Fibroblast of lung (primary cell): ENCODE data around the gene NDC80. TPM values are rescaled to one million over a fixed set of nuclear protein-coding genes. Genes with fewer than 3 reads are reported as not detected.

Source experiments
- DNase-seq, 2 donors: peaks; one replicate each; pipeline versions ENCODE4 v3.0.0 to v3.0.0-alpha.2; 2010; ENCODE audit warnings: low read depth in 2 of 2
- H2AFZ ChIP-seq: 2 replicates; pipeline ENCODE4 v1.5.1; 2012; ENCODE audit warnings: low read length, control low read depth, inconsistent platforms
- H3K27ac ChIP-seq: 2 replicates; pipeline ENCODE4 v1.5.1; 2011; ENCODE audit warnings: low read length, control low read depth; ENCODE audit not compliant: insufficient read depth
- H3K27me3 ChIP-seq: 2 replicates; pipeline ENCODE4 v1.5.1; 2011; ENCODE audit warnings: mild to moderate bottlenecking, low read length; ENCODE audit not compliant: control insufficient read depth, insufficient read depth
- H3K36me3 ChIP-seq: 2 replicates; pipeline ENCODE4 v1.5.1; 2011; ENCODE audit warnings: low read length; ENCODE audit not compliant: control insufficient read depth, insufficient read depth
- H3K4me1 ChIP-seq: 2 replicates; pipeline ENCODE4 v1.5.1; 2011; ENCODE audit warnings: low read length; ENCODE audit not compliant: control insufficient read depth, insufficient read depth; ENCODE audit errors: extremely low read depth
- H3K4me2 ChIP-seq: 2 replicates; pipeline ENCODE4 v1.5.1; 2011; ENCODE audit warnings: low read length, control low read depth; ENCODE audit not compliant: insufficient read depth; ENCODE audit errors: extremely low read depth
- H3K4me3 ChIP-seq, 4 experiments: fragments of 200-600 bp in 1 of 4; sonication (generic) in 1 of 4; replicated peaks in 1 of 4; 2 replicates each; pipeline ENCODE4 v1.5.1; 2011 to 2016; ENCODE audit warnings: low read length in 4 of 4, low read depth in 3 of 4, mild to moderate bottlenecking in 3 of 4, control low read depth in 2 of 4, inconsistent platforms in 1 of 4, mixed read lengths in 1 of 4; ENCODE audit not compliant: insufficient read depth in 1 of 4; ENCODE audit errors: control extremely low read depth in 1 of 4
- H3K79me2 ChIP-seq: 2 replicates; pipeline ENCODE4 v1.5.1; 2012; ENCODE audit warnings: mild to moderate bottlenecking, low read length, inconsistent platforms; ENCODE audit not compliant: control insufficient read depth, insufficient read depth
- H3K9ac ChIP-seq: 2 replicates; pipeline ENCODE4 v1.5.1; 2011; ENCODE audit warnings: mild to moderate bottlenecking, low read length, control low read depth; ENCODE audit not compliant: insufficient read depth
- H3K9me3 ChIP-seq: 2 replicates; pipeline ENCODE4 v1.5.1; 2012; ENCODE audit warnings: low read depth, low read length; ENCODE audit not compliant: control insufficient read depth, insufficient read depth
- H4K20me1 ChIP-seq: 2 replicates; pipeline ENCODE4 v1.5.1; 2011; ENCODE audit warnings: low read length; ENCODE audit not compliant: control insufficient read depth, insufficient read depth; ENCODE audit errors: extremely low read depth
- CTCF ChIP-seq, 2 donors: IDR thresholded peaks in 1 of 2; conservative IDR thresholded peaks in 1 of 2; 1 replicate in 1 of 2; 2 replicates in 1 of 2; pipeline ENCODE4 v1.5.1; 2011 to 2012; ENCODE audit warnings: low read length in 2 of 2, control low read depth in 1 of 2, inconsistent platforms in 1 of 2, low read depth in 1 of 2, mild to moderate bottlenecking in 1 of 2
- EZH2 ChIP-seq: IDR thresholded peaks from 2 replicates; pipeline ENCODE4 v1.5.1; 2012; ENCODE audit warnings: low read length, control low read depth, mild to moderate bottlenecking; ENCODE audit errors: missing control alignments
- polyA plus RNA-seq, 2 donors: library from polyadenylated mRNA; depleted of rRNA in 1 of 2; stranded (reverse) in 1 of 2; unstranded in 1 of 2; fragments of >200 nt; gene quantifications; 2 replicates each; pipeline ENCODE4 v1.2.1, GENCODE V29; 2011 to 2012; ENCODE audit warnings: missing spikeins in 1 of 2
- total RNA-seq: library from RNA; depleted of rRNA; stranded (reverse); fragments of >200 nt; gene quantifications from 2 replicates; pipeline ENCODE4 v1.2.1, GENCODE V29; 2014

The NDC80 gene
- total and polyA plus RNA-seq, 2 donors (not counting 1 experiment from before 2014, with no cell fraction given) = 8.3 to 9.7 TPM

GRCh38 chr18:2538236-2538635 lies 33.1 kb upstream of the NDC80 start:
- Histone ChIP-seq H3K4me1 (no peaks in the 10 kb centered on the region), H3K4me2 (no peak overlapping the region), H3K9me3 (no peaks in the 10 kb centered on the region), H3K4me3 (no peak overlapping the region), H2AFZ (no peak overlapping the region), H4K20me1 (no peaks in the 10 kb centered on the region), H3K79me2 (no peaks in the 10 kb centered on the region), H3K9ac (no peak overlapping the region), H3K27ac (no peak overlapping the region), H3K27me3 (no peaks in the 10 kb centered on the region), H3K36me3 (no peaks in the 10 kb centered on the region)
- TF ChIP-seq CTCF (conservative IDR thresholded peaks at IDR 0.05 in 1 of 2, IDR thresholded peaks at IDR 0.05 in 1 of 2; ENCODE audit: low read depth in 1 of 2, low read length in 2 of 2) (no peak), EZH2 (no peak)
- DNase-seq = no peak

GRCh38 chr18:2538844-2539243 lies 32.5 kb upstream of the NDC80 start:
- TF ChIP-seq EZH2 (no peak), CTCF (conservative IDR thresholded peaks at IDR 0.05 in 1 of 2, IDR thresholded peaks at IDR 0.05 in 1 of 2; ENCODE audit: low read depth in 1 of 2, low read length in 2 of 2) (no peak)
- no peak overlapping the region for H3K27ac ChIP-seq
- DNase-seq = peak in 1 of 2 donors; percentile 33

GRCh38 chr18:2540575-2540974 lies 30.8 kb upstream of the NDC80 start:
- Histone ChIP-seq H3K9me3 (no peaks in the 10 kb centered on the region), H3K27ac (no peak overlapping the region), H4K20me1 (no peaks in the 10 kb centered on the region), H3K4me1 (no peaks in the 10 kb centered on the region), H3K79me2 (no peaks in the 10 kb centered on the region), H3K36me3 (no peaks in the 10 kb centered on the region), H2AFZ (no peak overlapping the region), H3K4me2 (no peak overlapping the region), H3K9ac (no peak overlapping the region), H3K4me3 (no peak overlapping the region), H3K27me3 (no peaks in the 10 kb centered on the region)
- TF ChIP-seq CTCF (conservative IDR thresholded peaks at IDR 0.05 in 1 of 2, IDR thresholded peaks at IDR 0.05 in 1 of 2; ENCODE audit: low read depth in 1 of 2, low read length in 2 of 2) (no peak), EZH2 (no peak)
- DNase-seq = peak in 1 of 2 donors; percentile 20

More at GRCh38 chr18:2538844-2539243, 32.5 kb upstream of the NDC80 start:
- no peaks in the 10 kb centered on the region for H3K9me3 ChIP-seq
- H3K9ac ChIP-seq = no peak overlapping the region
- H3K4me2 ChIP-seq = no peak overlapping the region
- H3K4me3 ChIP-seq = no peak overlapping the region
- H3K36me3 ChIP-seq = no peaks in the 10 kb centered on the region
- no peaks in the 10 kb centered on the region for H4K20me1 ChIP-seq
- no peaks in the 10 kb centered on the region for H3K27me3 ChIP-seq
- H3K79me2 ChIP-seq = no peaks in the 10 kb centered on the region
- H2AFZ ChIP-seq = no peak overlapping the region
- H3K4me1 ChIP-seq = no peaks in the 10 kb centered on the region
